ENCODE measurements around the gene ENDOD1. TPM values are rescaled to one million over a fixed set of nuclear protein-coding genes. Genes with fewer than 3 reads are reported as not detected.

ENDOD1 gene
- total RNA-seq, 1 donor from 2014 or later: 21.9 TPM

- intact Hi-C loops (cut with micrococcal nuclease): no loop called here
Measured at GRCh38 chr11:95161248-95161647, 71.6 kb downstream of the ENDOD1 start.

GRCh38 chr11:95163106-95163505, 73.5 kb downstream of the ENDOD1 start:
- intact Hi-C loops (cut with micrococcal nuclease): no loop called here

- intact Hi-C loops (cut with micrococcal nuclease): no loop called here
Measured at GRCh38 chr11:95165638-95166037, 76.0 kb downstream of the ENDOD1 start.

- intact Hi-C loops (cut with micrococcal nuclease): no loop called here
Measured at GRCh38 chr11:95166781-95167180, 77.1 kb downstream of the ENDOD1 start.

- intact Hi-C loops (cut with micrococcal nuclease): no loop called here
Measured at GRCh38 chr11:95170294-95170693, 80.6 kb downstream of the ENDOD1 start.

GRCh38 chr11:95175818-95176380, 86.3 kb downstream of the ENDOD1 start:
- intact Hi-C loops (cut with micrococcal nuclease): no loop called here

Other genes starting within 250 kb of the ENDOD1 start
- 71.1 and 75.9 TPM in 2 replicates for gene CWC15, start 116.3 kb upstream of the ENDOD1 start, total RNA-seq
- 0.44 TPM in 2 replicates for gene KDM4D, start 116.1 kb upstream of the ENDOD1 start, total RNA-seq
- gene KDM4E, start 64.6 kb upstream of the ENDOD1 start, total RNA-seq: not detected in 2 replicates
- gene KDM4F, start 40.4 kb upstream of the ENDOD1 start, total RNA-seq: not detected in 2 replicates
- 41.3 and 41.6 TPM in 2 replicates for gene SRSF8, start 22.9 kb upstream of the ENDOD1 start, total RNA-seq
- gene SESN3, start 141.4 kb downstream of the ENDOD1 start, total RNA-seq: 43.5 and 47.3 TPM in 2 replicates

All from T-helper 1 cell treated with Interleukin-12 subunit alpha and Interleukin-12 subunit beta and Interleukin-4 antibody, amounts not matched to agents 30 ng/mL and 1 ng/mL, for 36 hours (primary cell).